Mesothelial cell of epicardium (in vitro differentiated cells): ENCODE results near the gene CFAP97D2. TPM values are rescaled to one million over a fixed set of nuclear protein-coding genes. Genes with fewer than 3 reads are reported as not detected.

Experiments
- DNase-seq, 2 experiments: peaks; one replicate each; pipeline ENCODE4 v3.0.0; 2021; ENCODE audit warnings: low spot score in 2 of 2; ENCODE audit not compliant: unreplicated experiment in 2 of 2
- H3K27ac Mint-ChIP-seq: 2 replicates; pipeline ENCODE4 v1.8.0; 2021; ENCODE audit warnings: mixed read lengths
- H3K27me3 Mint-ChIP-seq: 2 replicates; pipeline ENCODE4 v1.8.0; 2021; ENCODE audit warnings: low read depth, mixed read lengths
- H3K36me3 Mint-ChIP-seq: 2 replicates; pipeline ENCODE4 v1.8.0; 2021; ENCODE audit warnings: mixed read lengths
- H3K4me1 Mint-ChIP-seq: 2 replicates; pipeline ENCODE4 v1.8.0; 2021; ENCODE audit warnings: mixed read lengths
- H3K4me3 Mint-ChIP-seq: 2 replicates; pipeline ENCODE4 v1.8.0; 2021; ENCODE audit warnings: mild to moderate bottlenecking, moderate library complexity, mixed read lengths
- H3K9me3 Mint-ChIP-seq: 2 replicates; pipeline ENCODE4 v1.8.0; 2021; ENCODE audit warnings: mixed read lengths
- microRNA-seq: library from miRNA; unstranded; fragments of <30 nt; microRNA quantifications from one replicate; pipeline ENCODE4 v1.2.0, GENCODE V29; 2021; ENCODE audit warnings: inconsistent platforms, mixed read lengths
- total RNA-seq: library from RNA; stranded (reverse); gene quantifications from 3 replicates; pipeline ENCODE4 v1.2.1, GENCODE V29; 2021
- TF ChIP-seq, protein P1 (sequence below): fragments of 200-600 bp; sonication (generic); IDR thresholded peaks from one replicate; pipeline ENCODE4 v1.5.0; 2021; ENCODE audit warnings: antibody characterized with exemption; ENCODE audit not compliant: unreplicated experiment

The CFAP97D2 gene
- total RNA-seq, 1 donor from 2014 or later: not detected

DNA sequence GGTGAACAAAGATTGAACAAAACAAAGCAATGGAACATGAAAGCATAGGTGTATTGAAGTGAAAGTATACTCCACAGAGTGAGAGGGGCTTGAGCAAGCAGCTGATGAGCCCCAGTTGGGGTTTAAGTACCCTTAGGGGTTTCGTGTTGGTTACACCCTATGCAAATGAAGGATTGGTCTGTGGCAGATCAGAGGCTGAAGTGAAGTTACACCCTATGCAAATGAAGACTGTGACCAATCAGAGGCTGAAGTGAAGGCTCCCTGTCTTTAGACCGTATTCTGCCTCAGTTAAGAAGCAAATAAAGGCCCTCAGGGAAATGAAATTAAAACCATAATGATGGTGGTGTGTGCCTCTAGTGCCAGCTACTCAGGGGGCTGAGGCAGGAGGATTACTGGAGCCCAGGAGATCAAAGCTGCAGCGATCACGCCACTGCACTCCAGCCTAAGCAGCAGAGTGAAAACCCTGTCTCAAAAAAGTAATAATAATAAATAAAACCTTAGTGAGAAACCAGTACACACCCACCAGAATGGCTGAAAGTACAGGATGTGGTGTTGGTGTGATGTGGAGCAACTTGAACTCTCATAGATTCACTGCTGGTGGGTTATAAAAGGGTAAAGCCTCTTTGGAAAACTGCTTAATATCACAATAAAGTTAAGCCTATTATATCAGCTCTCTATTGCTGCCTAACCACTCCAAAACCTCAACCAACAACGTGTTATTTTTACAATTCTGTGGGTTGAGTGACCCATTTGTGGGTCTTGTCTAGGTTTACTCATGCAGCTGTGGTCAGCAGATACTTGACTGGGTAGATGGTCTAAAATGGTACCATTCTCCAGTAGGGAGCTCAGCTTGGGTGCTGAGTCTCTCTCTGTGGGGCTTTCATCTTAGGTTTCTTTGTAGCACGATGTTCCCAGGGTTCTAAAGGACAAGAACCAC, 89.6 kb downstream of the CFAP97D2 start:
- no peak overlapping the region for H3K4me3 Mint-ChIP-seq
- peaks cover 9% of the 10 kb centered on the region for H3K9me3 Mint-ChIP-seq
- TF ChIP-seq, protein P1, sequence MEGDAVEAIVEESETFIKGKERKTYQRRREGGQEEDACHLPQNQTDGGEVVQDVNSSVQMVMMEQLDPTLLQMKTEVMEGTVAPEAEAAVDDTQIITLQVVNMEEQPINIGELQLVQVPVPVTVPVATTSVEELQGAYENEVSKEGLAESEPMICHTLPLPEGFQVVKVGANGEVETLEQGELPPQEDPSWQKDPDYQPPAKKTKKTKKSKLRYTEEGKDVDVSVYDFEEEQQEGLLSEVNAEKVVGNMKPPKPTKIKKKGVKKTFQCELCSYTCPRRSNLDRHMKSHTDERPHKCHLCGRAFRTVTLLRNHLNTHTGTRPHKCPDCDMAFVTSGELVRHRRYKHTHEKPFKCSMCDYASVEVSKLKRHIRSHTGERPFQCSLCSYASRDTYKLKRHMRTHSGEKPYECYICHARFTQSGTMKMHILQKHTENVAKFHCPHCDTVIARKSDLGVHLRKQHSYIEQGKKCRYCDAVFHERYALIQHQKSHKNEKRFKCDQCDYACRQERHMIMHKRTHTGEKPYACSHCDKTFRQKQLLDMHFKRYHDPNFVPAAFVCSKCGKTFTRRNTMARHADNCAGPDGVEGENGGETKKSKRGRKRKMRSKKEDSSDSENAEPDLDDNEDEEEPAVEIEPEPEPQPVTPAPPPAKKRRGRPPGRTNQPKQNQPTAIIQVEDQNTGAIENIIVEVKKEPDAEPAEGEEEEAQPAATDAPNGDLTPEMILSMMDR: no peak
- peaks cover 63% of the 10 kb centered on the region for H3K36me3 Mint-ChIP-seq
- H3K27me3 Mint-ChIP-seq: no peaks in the 10 kb centered on the region
- H3K27ac Mint-ChIP-seq: no peak overlapping the region
- H3K4me1 Mint-ChIP-seq: no peaks in the 10 kb centered on the region
- DNase-seq: no peak

GRCh38 chr13:114269281-114269770, 90.3 kb downstream of the CFAP97D2 start:
- Mint-ChIP-seq H3K27me3 (no peaks in the 10 kb centered on the region), H3K36me3 (peaks cover 62% of the 10 kb centered on the region), H3K9me3 (peaks cover 9% of the 10 kb centered on the region), H3K27ac (no peak overlapping the region), H3K4me1 (no peaks in the 10 kb centered on the region), H3K4me3 (no peak overlapping the region)
- TF ChIP-seq, protein P1: no peak
- no peak for DNase-seq

Small RNA genes within 50 kb of the gene (microRNA-seq; reads per million reads assigned to microRNA genes)
- gene MIR548AR: not detected

Other genes starting within 250 kb of the CFAP97D2 start
- gene C13orf46, start 205.2 kb upstream of the CFAP97D2 start, total RNA-seq: 0.54 to 1.8 TPM (median 0.57 TPM) in 3 replicates
- gene RASA3, start 46.6 kb upstream of the CFAP97D2 start, total RNA-seq: 13.5 to 14.6 TPM (median 13.7 TPM) in 3 replicates
- 102 to 109 TPM (median 102 TPM) in 3 replicates for gene CDC16, start 55.6 kb downstream of the CFAP97D2 start, total RNA-seq
- 112 to 123 TPM (median 117 TPM) in 3 replicates for gene UPF3A, start 102.3 kb downstream of the CFAP97D2 start, total RNA-seq
- 27.9 to 29.3 TPM (median 28.3 TPM) in 3 replicates for gene CHAMP1, start 135.2 kb downstream of the CFAP97D2 start, total RNA-seq